T-helper 1 cell treated with Interleukin-12 subunit alpha and Interleukin-12 subunit beta and Interleukin-4 antibody, amounts not matched to agents 30 μg/mL and 1 μg/mL, for 36 hours (primary cell): ENCODE measurements around the gene HEPACAM2.

Experiments
- H3K27ac Mint-ChIP-seq: one replicate; pipeline ENCODE4 v1.8.0; 2021; ENCODE audit warnings: mild to moderate bottlenecking, mixed read lengths
- H3K27me3 Mint-ChIP-seq: one replicate; pipeline ENCODE4 v1.8.0; 2021; ENCODE audit warnings: low read depth, mixed read lengths
- H3K36me3 Mint-ChIP-seq: one replicate; pipeline ENCODE4 v1.8.0; 2021; ENCODE audit warnings: low read depth, mixed read lengths
- H3K4me1 Mint-ChIP-seq: one replicate; pipeline ENCODE4 v1.8.0; 2021; ENCODE audit warnings: low read depth, mixed read lengths
- H3K4me3 Mint-ChIP-seq: one replicate; pipeline ENCODE4 v1.8.0; 2021; ENCODE audit warnings: mild to moderate bottlenecking, moderate library complexity, mixed read lengths
- H3K9me3 Mint-ChIP-seq: one replicate; pipeline ENCODE4 v1.8.0; 2021; ENCODE audit warnings: mixed read lengths

The HEPACAM2 gene

GRCh38 chr7:93228302-93228701 is 2.0 kb upstream of the HEPACAM2 start:
- no peak overlapping the region for H3K27ac Mint-ChIP-seq
- peaks cover 11% of the 10 kb centered on the region for H3K4me1 Mint-ChIP-seq
- peaks cover 17% of the 10 kb centered on the region for H3K27me3 Mint-ChIP-seq
- H3K36me3 Mint-ChIP-seq, result no peaks in the 10 kb centered on the region
- no peaks in the 10 kb centered on the region for H3K9me3 Mint-ChIP-seq
- no peak overlapping the region for H3K4me3 Mint-ChIP-seq

GRCh38 chr7:93219868-93220267 is 6.4 kb downstream of the HEPACAM2 start:
- Mint-ChIP-seq H3K4me1 (no peaks in the 10 kb centered on the region), H3K4me3 (no peak overlapping the region), H3K27me3 (peaks cover 36% of the 10 kb centered on the region), H3K9me3 (no peaks in the 10 kb centered on the region), H3K27ac (no peak overlapping the region), H3K36me3 (no peaks in the 10 kb centered on the region)

GRCh38 chr7:93218997-93219827 is 7.1 kb downstream of the HEPACAM2 start:
- H3K36me3 Mint-ChIP-seq, result no peaks in the 10 kb centered on the region
- no peak overlapping the region for H3K4me3 Mint-ChIP-seq
- no peak overlapping the region for H3K27ac Mint-ChIP-seq
- no peaks in the 10 kb centered on the region for H3K4me1 Mint-ChIP-seq
- peaks cover 40% of the 10 kb centered on the region for H3K27me3 Mint-ChIP-seq
- H3K9me3 Mint-ChIP-seq, result no peaks in the 10 kb centered on the region

- peaks cover 61% of the 10 kb centered on the region for H3K27me3 Mint-ChIP-seq
- H3K27ac Mint-ChIP-seq, result no peak overlapping the region
- no peaks in the 10 kb centered on the region for H3K9me3 Mint-ChIP-seq
These were observed 13.4 kb downstream of the HEPACAM2 start for GRCh38 chr7:93212881-93213280.

GRCh38 chr7:93211228-93211818 is 14.9 kb downstream of the HEPACAM2 start:
- Mint-ChIP-seq H3K9me3 (no peaks in the 10 kb centered on the region), H3K36me3 (no peaks in the 10 kb centered on the region), H3K4me1 (no peaks in the 10 kb centered on the region), H3K4me3 (no peak overlapping the region), H3K27me3 (peaks cover 61% of the 10 kb centered on the region), H3K27ac (no peak overlapping the region)

More at GRCh38 chr7:93212881-93213280, 13.4 kb downstream of the HEPACAM2 start:
- Mint-ChIP-seq H3K36me3 (no peaks in the 10 kb centered on the region), H3K4me3 (no peak overlapping the region), H3K4me1 (no peaks in the 10 kb centered on the region)

GRCh38 chr7:93205046-93205445 is 21.2 kb downstream of the HEPACAM2 start:
- no peak overlapping the region for H3K27ac Mint-ChIP-seq
- H3K36me3 Mint-ChIP-seq, result no peaks in the 10 kb centered on the region
- H3K9me3 Mint-ChIP-seq, result no peaks in the 10 kb centered on the region
- no peak overlapping the region for H3K4me3 Mint-ChIP-seq
- H3K4me1 Mint-ChIP-seq, result no peaks in the 10 kb centered on the region
- peaks cover 43% of the 10 kb centered on the region for H3K27me3 Mint-ChIP-seq

GRCh38 chr7:93203496-93203895 is 22.8 kb downstream of the HEPACAM2 start:
- H3K4me1 Mint-ChIP-seq, result no peaks in the 10 kb centered on the region
- H3K4me3 Mint-ChIP-seq, result no peak overlapping the region
- peaks cover 51% of the 10 kb centered on the region for H3K27me3 Mint-ChIP-seq
- no peaks in the 10 kb centered on the region for H3K9me3 Mint-ChIP-seq
- no peak overlapping the region for H3K27ac Mint-ChIP-seq
- no peaks in the 10 kb centered on the region for H3K36me3 Mint-ChIP-seq

GRCh38 chr7:93202594-93203250 is 23.5 kb downstream of the HEPACAM2 start:
- Mint-ChIP-seq H3K4me1 (no peaks in the 10 kb centered on the region), H3K36me3 (no peaks in the 10 kb centered on the region), H3K9me3 (no peaks in the 10 kb centered on the region), H3K27ac (no peak overlapping the region), H3K4me3 (no peak overlapping the region), H3K27me3 (peaks cover 51% of the 10 kb centered on the region)

GRCh38 chr7:93198472-93198871 is 27.8 kb downstream of the HEPACAM2 start:
- H3K27me3 Mint-ChIP-seq, result peaks cover 61% of the 10 kb centered on the region
- H3K27ac Mint-ChIP-seq, result no peak overlapping the region
- H3K9me3 Mint-ChIP-seq, result no peaks in the 10 kb centered on the region
- H3K4me3 Mint-ChIP-seq, result no peak overlapping the region
- no peaks in the 10 kb centered on the region for H3K36me3 Mint-ChIP-seq
- no peaks in the 10 kb centered on the region for H3K4me1 Mint-ChIP-seq

GRCh38 chr7:93196336-93196735 is 29.9 kb downstream of the HEPACAM2 start:
- H3K27me3 Mint-ChIP-seq, result peaks cover 56% of the 10 kb centered on the region
- H3K27ac Mint-ChIP-seq, result no peak overlapping the region
- no peak overlapping the region for H3K4me3 Mint-ChIP-seq
- H3K4me1 Mint-ChIP-seq, result no peaks in the 10 kb centered on the region
- no peaks in the 10 kb centered on the region for H3K9me3 Mint-ChIP-seq
- no peaks in the 10 kb centered on the region for H3K36me3 Mint-ChIP-seq

- no peaks in the 10 kb centered on the region for H3K36me3 Mint-ChIP-seq
- H3K27ac Mint-ChIP-seq, result no peak overlapping the region
- no peaks in the 10 kb centered on the region for H3K9me3 Mint-ChIP-seq
- no peak overlapping the region for H3K4me3 Mint-ChIP-seq
- peaks cover 53% of the 10 kb centered on the region for H3K27me3 Mint-ChIP-seq
- no peaks in the 10 kb centered on the region for H3K4me1 Mint-ChIP-seq
These were observed 31.9 kb downstream of the HEPACAM2 start for GRCh38 chr7:93194386-93194785.

GRCh38 chr7:93188870-93189634 is 37.2 kb downstream of the HEPACAM2 start:
- Mint-ChIP-seq H3K27me3 (peaks cover 45% of the 10 kb centered on the region), H3K27ac (no peak overlapping the region), H3K36me3 (no peaks in the 10 kb centered on the region), H3K9me3 (no peaks in the 10 kb centered on the region), H3K4me1 (no peaks in the 10 kb centered on the region), H3K4me3 (no peak overlapping the region)

GRCh38 chr7:93185303-93186027 is 40.8 kb downstream of the HEPACAM2 start:
- no peak overlapping the region for H3K4me3 Mint-ChIP-seq
- H3K27me3 Mint-ChIP-seq, result peaks cover 50% of the 10 kb centered on the region
- H3K36me3 Mint-ChIP-seq, result no peaks in the 10 kb centered on the region
- H3K9me3 Mint-ChIP-seq, result no peaks in the 10 kb centered on the region
- H3K4me1 Mint-ChIP-seq, result no peaks in the 10 kb centered on the region
- no peak overlapping the region for H3K27ac Mint-ChIP-seq

GRCh38 chr7:93179173-93179572 is 47.1 kb downstream of the HEPACAM2 start:
- Mint-ChIP-seq H3K36me3 (no peaks in the 10 kb centered on the region), H3K9me3 (no peaks in the 10 kb centered on the region), H3K27me3 (peaks cover 47% of the 10 kb centered on the region), H3K4me3 (no peak overlapping the region), H3K4me1 (no peaks in the 10 kb centered on the region), H3K27ac (no peak overlapping the region)
